Activated naive CD4-positive, alpha-beta T cell treated with Interleukin-2 at 50 U/mL for 16 hours (primary cell): ENCODE data around the gene NT5C1A.

Source experiments
- DNase-seq: peaks from one replicate; pipeline ENCODE4 v3.0.0-alpha.2; 2020

NT5C1A gene

GRCh38 chr1:39657923-39658485, 13.9 kb downstream of the NT5C1A start:
- peak; percentile 65 for DNase-seq

GRCh38 chr1:39657402-39657801, 14.5 kb downstream of the NT5C1A start:
- DNase-seq, result no peak

- DNase-seq, result no peak
Measured at GRCh38 chr1:39656391-39656790, 15.5 kb downstream of the NT5C1A start.

GRCh38 chr1:39655578-39656268, 16.2 kb downstream of the NT5C1A start:
- DNase-seq, result no peak

GRCh38 chr1:39654291-39654690, 17.6 kb downstream of the NT5C1A start:
- DNase-seq, result no peak

GRCh38 chr1:39653546-39654031, 18.3 kb downstream of the NT5C1A start:
- DNase-seq, result peak; percentile 77

GRCh38 chr1:39652554-39652953, 19.4 kb downstream of the NT5C1A start:
- DNase-seq, result no peak

- no peak for DNase-seq
Measured at GRCh38 chr1:39652105-39652504, 19.8 kb downstream of the NT5C1A start.

GRCh38 chr1:39650431-39650830, 21.5 kb downstream of the NT5C1A start:
- no peak for DNase-seq

GRCh38 chr1:39649636-39650185, 22.2 kb downstream of the NT5C1A start:
- no peak for DNase-seq

- no peak for DNase-seq
Measured at GRCh38 chr1:39648496-39648895, 23.4 kb downstream of the NT5C1A start.

- no peak for DNase-seq
Measured at GRCh38 chr1:39647247-39647646, 24.7 kb downstream of the NT5C1A start.

- DNase-seq, result no peak
Measured at GRCh38 chr1:39646232-39647081, 25.4 kb downstream of the NT5C1A start.

- no peak for DNase-seq
Measured at GRCh38 chr1:39645411-39646043, 26.4 kb downstream of the NT5C1A start.

GRCh38 chr1:39643705-39644104, 28.2 kb downstream of the NT5C1A start:
- DNase-seq, result no peak

GRCh38 chr1:39642796-39643195, 29.1 kb downstream of the NT5C1A start:
- DNase-seq, result no peak

GRCh38 chr1:39640861-39641260, 31.0 kb downstream of the NT5C1A start:
- no peak for DNase-seq

- DNase-seq, result peak; percentile 76
Measured at GRCh38 chr1:39639305-39640130, 32.4 kb downstream of the NT5C1A start, which contains the start of gene HEYL. TSS of gene HEYL (minus strand) at chr1:39639643. CDS start at chr1:39639625, 18 bp downstream.

- no peak for DNase-seq
Measured at GRCh38 chr1:39638965-39639304, 33.0 kb downstream of the NT5C1A start.

GRCh38 chr1:39637361-39637760, 34.5 kb downstream of the NT5C1A start:
- DNase-seq, result no peak

- no peak for DNase-seq
Measured at GRCh38 chr1:39635871-39636210, 36.1 kb downstream of the NT5C1A start.

GRCh38 chr1:39635205-39635870, 36.6 kb downstream of the NT5C1A start:
- DNase-seq, result no peak
